HG03571 (cell line): ENCODE results near the gene TMEM127.
"Not testable (repeated sequence)": the region's sequence is repeated elsewhere in the genome, so short reads cannot be mapped to it uniquely, and the experiment has no call there.

Experiments
- ATAC-seq: cut with Tn5 transposase; IDR thresholded peaks from one replicate; pipeline ENCODE4 v1.9.1; 2021; ENCODE audit not compliant: unreplicated experiment

The TMEM127 gene

DNA sequence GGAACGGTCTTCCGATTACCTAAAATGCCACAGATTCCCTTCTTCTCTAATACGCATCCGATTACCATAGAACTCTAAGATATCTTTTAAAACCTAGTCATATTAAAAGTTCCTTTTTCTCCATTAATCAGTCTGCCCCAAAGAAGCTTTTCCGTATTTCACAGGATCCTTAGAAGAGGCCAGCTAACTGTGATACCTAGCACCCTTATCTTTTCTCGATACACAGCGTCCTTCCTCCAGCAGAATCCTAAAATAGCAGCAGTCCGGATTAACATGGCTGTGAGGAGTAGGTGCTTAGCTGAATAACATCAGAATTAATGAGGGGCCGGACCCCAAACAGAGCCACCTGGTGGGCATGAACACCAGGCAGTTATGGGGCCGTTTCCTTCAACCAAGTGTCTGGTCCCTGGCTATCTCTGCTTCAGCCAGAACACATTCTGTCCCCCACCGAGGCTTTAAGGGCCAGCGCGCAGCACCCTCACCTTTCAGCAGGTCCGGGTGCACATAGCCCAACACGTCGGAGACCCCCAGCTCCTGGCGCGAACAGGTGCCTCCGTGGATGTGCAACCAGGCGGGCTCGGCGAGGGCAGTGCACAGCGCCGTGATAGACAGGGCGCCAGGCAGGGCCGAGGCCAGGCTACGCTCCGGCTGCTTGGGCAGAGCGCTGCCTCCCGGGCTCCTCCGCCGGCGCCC lies 995 bp downstream of the TMEM127 start:
- no peak for ATAC-seq

- ATAC-seq = no peak
Measured at GRCh38 chr2:96264086-96264485, 1.7 kb downstream of the TMEM127 start.

GRCh38 chr2:96262306-96262705 lies 3.5 kb downstream of the TMEM127 start:
- no peak for ATAC-seq

DNA sequence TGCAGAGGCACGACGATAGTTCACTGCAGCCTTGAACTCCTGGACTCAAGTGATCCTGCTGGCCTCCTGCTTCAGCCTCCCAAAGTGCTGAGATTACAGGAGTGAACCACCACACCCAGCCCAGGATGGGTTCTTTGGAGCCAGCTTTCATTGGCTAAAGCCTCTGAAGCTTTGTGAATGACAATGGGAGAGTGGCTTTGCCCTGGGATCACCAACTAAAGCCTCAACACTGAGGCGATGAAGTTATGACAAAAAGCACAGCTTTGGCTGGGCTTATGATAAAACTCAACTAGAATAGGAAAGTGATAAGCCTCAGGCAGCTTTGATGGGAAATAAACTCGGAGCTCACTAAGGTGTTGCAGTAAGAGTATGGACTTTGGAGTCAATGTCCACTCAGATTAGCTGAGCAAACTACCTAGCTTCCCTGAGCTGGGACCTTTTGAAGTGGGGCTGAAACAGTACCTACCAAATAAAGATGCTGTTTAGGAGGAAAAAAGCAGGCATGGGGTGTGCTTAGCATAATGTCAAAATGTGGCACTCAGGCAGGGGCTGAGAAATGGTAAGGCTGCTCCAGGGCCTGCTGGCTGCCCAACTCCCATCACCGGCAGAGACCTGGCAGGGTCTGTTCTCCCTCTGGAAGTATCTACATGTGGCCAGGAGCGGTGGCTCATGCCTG lies 4.3 kb downstream of the TMEM127 start:
- ATAC-seq = no peak

GRCh38 chr2:96260387-96261260 lies 5.2 kb downstream of the TMEM127 start:
- ATAC-seq = no peak

DNA sequence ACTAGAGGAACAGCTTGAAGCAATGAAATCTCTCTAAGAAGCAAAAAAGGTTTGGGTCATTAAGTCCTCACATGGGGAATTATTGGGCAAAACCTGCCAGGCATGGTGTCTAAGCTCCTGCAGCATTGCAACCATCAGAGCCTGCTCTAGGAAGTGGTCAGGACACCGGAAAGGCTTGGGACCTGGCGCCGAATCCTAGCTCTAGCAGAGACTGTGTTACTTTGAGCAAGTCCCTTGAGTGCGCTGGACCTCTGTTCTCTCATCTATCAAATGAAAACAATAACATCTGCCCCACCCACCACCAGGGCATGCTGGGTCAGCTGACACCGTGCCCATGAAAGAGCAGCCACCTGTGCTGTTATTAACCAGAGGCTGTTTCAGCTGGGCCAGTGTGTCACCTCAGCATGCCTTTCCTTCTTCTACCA lies 6.3 kb downstream of the TMEM127 start:
- no peak for ATAC-seq

- no peak for ATAC-seq
Measured at GRCh38 chr2:96258166-96259022, 7.4 kb downstream of the TMEM127 start.

DNA sequence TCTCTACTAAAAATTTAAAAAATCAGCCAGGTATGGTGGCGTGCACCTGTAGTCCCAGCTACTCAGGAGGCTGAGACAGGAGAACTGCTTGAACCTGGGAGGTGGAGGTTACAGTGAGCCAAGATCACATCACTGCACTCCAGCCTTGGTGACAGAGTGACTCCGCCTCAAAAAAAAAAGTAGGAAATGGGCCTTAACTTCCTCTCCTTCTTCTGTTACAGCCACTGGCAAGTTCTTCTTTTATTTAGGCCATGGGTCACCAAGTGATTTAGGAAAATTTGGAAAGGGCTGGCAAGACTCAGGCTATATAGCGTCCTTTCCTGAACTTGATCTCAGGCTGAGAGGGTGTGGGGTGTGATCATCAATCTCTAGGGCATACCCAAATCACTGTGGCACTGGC lies 8.1 kb downstream of the TMEM127 start:
- not testable (repeated sequence) for ATAC-seq

DNA sequence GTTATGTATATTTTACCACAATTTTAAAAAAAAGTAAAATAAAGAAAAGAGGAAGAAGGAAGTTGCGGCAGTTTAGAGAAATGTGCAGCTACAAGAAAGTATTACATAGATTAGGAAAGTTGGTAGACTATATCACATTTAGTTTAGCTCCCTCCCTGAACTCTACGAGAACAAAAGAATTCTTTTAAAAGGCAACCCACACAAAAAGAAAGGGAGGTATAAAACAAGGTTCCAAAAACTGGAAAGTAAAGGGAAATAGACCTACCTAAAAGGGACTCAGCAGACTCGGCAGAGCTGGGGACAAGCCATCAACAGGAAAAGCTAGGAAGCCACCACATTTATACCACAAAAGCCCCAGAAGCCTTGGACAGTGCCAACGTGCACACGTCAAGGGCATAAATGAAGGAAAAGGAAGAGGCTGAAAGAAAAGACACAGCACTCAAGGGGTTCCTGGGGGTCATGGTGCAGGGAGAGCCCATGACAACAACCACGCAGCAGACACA lies 9.1 kb downstream of the TMEM127 start:
- no peak for ATAC-seq

DNA sequence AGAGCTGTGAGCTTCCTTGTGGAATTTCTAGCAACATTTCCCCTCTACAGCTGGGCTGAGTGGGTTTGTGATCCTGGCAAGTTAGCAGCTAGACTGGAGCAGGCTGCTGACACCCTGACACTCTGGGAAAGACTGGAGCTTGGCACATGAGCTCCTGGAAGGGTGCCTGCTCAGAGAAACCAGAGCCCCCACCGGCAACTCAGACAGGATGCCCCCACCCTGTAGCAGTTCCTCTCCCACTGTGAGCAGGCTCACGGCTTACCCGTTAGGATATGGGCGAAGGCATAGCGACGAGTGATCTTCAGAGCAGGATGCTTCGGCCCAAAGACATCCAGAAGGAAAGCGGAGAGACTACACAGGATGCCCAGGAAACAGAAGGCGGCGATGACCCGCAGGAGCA lies 11.2 kb downstream of the TMEM127 start:
- ATAC-seq = no peak

- ATAC-seq = no peak
Measured at GRCh38 chr2:96253006-96253405, 12.8 kb downstream of the TMEM127 start.

DNA sequence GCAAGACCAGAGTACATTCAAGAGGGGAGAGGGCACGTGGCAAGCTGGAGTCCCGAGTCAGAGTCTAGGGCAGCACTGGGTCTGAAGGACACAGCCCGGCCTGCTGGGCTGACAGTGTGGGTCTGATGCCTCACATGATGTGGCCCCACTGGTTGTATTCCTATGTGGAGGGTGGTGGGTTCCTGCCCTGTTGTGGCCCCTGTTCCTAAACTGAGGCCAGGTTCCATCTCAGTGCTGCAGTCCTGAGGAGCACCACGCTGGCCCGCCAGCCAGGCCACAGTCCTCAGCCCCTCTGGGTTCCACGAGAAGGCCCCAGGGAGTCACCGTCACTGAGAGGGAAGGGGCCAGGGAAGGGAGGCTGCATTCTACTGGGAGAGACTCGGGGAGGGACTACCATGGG lies 13.3 kb downstream of the TMEM127 start:
- no peak for ATAC-seq

DNA sequence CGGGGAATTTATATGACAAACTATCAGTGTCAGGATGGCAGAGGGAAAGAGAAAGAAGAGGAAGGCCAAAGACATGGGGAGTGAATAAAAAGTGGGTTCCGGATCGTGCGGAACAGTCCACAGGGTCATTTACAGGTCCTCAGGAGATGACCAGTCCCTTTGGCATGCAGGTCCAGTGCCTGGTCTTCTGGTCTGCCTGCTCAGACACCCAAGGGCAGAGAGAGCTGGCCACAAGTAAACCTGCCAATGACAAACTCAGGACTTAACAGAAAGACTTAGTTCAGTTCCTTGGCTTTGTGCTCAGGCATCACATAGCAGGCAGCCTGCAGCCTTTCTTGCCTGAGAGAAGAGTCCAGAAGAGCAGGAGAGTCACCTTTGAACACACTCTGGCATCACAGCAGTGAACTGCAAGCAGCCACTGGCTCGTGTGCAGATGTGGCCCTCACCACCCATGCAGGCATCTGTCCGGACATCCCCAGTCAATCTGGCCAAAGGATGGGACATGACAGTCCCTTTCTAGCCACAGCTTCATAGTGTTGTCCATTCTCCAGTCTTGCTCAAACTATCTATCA lies 14.0 kb downstream of the TMEM127 start:
- ATAC-seq = no peak

- no peak for ATAC-seq
Measured at GRCh38 chr2:96250188-96250587, 15.6 kb downstream of the TMEM127 start.

DNA sequence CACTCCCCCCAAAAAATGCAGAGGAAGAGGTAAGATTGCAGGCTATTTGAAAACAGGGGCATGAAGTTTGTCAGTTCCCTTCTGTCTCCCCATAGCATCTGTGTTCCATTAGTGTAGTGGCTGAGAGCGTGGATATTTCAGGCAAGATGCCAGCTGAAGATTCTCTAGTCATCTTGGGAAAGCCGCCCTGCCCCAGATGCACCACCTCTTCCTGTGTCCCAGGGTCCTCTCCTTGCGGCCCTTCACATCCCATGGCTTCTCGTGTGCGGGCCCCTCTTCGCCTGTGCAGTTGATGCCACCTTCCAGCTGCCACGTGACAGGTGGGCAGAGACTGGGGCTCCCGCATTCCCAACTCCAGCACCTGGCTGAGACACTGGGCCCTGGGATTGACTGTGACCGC lies 16.1 kb downstream of the TMEM127 start:
- no peak for ATAC-seq

DNA sequence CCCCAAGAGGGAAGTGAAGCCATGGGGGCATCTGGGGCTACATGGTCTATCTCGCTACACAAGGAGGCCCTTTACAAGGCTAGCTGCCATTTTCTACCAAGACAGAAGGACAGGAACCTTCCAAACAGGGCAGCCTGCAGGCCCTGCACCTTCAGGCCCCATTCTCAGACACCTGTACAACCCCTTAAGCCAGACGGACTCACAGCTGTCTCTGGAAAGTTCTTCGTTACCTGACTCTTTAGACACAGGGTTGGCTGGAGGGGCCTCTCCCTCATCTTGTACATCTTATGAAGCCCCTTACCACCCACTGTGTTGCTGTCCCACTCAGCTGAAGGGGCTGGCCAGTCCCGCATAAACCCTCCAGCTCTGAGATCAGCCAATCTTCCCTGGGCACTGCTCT lies 17.2 kb downstream of the TMEM127 start:
- ATAC-seq = no peak

DNA sequence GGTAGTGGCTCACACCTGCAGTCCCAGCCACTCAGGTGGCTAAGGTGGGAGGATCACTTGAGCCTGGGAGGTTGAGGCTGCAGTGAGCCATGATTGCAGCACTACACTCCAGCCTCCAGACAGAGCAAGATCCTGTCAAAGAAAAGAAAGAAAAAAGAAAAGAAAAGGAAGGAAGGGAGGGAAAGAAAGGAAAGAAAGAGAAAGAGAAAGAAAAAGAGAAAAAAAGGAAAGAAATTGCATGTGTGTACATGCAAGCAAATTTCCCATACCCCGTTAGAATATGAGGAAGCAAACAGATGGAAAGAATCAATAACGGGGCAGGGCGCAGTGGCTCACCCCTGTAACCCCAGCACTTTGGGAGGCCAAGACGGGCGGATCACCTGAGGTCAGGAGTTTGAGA lies 17.9 kb downstream of the TMEM127 start:
- no peak for ATAC-seq

- ATAC-seq = no peak
Measured at GRCh38 chr2:96247009-96247408, 18.8 kb downstream of the TMEM127 start.

- ATAC-seq = no peak
Measured at GRCh38 chr2:96245609-96246390, 20.0 kb downstream of the TMEM127 start.

DNA sequence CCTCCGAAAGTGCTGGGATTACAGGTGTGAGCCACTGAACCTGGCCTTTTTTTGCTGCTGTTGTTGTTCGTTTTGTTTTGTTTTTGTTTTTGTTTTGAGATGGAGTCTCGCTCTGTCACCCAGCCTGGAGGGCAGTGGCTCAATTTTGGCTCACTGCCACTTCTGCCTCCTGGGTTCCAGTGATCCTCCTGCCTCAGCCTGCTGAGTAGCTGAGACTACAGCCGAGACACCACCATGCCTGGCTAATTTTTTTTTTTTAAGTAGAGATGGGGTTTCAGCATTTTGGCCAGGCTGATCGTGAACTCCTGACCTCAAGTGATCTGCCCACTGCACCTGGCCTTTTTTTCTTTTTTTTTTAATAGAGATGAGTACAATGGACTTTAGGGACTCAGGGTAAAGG lies 22.0 kb downstream of the TMEM127 start:
- no peak for ATAC-seq
